CD4-positive, alpha-beta T cell treated with Interferon alpha-2 for 1 hour (primary cell): ENCODE results near the gene SNED1.

Experiments
- DNase-seq, 2 donors: peaks; one replicate each; pipeline ENCODE4 v3.0.0-alpha.2; 2020 to 2022

The SNED1 gene

DNA sequence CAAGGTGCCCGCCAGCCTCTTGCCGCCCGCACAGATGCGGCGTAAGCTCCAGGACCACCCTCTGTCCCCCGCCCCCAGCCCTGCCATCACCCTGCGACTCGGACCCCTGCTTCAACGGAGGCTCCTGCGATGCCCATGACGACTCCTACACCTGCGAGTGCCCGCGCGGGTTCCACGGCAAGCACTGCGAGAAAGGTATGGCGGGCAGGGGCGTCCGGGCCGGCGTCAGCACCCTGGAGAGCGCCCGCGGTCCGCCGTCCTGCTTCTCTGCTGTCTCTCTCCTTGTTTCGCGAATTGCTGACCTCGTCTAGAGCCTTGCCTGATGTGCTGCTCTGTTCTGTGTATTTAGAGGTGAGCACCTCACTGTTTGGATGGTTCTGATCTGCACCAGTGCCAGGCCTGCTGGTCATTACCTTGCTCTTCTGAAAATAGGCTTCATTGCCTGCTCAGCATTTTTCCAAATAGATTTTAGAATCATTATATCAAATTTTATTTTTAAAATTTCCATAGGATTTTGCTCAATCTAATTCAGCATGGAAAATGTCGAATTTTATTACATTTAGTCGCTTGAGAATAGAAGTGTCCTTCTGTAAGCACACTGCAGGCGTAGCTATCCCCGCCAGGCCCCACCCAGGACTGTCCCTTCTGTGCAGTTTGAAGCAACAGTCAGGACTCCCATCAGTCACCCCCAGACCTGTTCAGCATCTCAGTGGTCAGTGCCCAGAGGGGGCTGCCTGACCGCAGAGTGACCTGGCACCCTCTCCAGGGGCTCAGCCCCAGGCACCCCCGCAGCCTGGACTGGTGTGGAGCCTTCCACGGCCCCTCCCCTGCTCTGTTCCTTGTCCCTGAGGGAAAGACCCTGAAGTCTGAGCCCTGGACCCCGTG is 51.6 kb downstream of the SNED1 start:
- DNase-seq: no peak

DNA sequence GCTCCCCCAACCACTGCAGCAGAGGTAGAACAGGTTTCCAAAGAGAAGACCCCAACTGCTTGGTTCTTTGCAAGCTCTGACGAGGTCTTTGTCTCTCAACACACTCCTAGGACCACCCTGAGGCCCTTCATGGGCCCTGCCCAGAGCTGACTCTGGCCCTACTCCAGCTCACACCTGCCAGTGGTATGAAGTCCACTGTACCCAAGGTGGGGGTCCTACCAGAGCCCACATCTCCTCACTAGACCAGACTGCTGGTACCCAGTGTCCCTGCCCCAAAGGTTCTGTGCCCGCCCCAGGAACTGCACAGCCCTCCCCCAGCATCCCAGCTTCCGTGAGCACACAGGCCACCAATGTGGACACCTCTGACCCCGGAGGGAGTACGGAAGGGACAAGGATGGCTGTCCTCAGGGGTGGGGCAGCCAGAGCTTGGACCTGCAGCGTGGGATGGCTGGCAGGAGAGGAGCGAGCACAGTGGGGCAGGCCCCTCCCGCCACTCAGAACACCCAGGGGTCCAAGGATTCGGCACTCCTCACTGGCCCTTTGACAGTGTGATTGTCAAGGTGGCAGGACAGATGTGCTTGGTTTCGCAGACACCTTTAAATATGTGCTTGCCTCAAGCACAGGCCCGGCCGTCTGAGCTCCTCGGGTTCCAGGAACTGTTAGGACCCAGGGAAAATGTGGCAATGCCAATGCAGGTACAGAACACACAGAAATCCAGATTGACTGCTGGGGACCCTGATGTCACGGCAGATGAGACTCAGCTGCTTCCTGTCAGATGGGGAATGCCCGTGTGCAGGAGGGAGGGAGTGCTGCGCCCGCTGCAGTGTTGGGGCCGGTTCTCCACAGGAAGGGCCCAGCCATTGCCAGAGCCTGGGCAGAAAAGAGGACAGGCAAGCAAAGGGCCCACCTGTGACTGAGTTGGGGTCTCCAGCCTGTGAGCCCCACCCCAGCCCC is 52.5 kb downstream of the SNED1 start:
- no peak for DNase-seq

DNA sequence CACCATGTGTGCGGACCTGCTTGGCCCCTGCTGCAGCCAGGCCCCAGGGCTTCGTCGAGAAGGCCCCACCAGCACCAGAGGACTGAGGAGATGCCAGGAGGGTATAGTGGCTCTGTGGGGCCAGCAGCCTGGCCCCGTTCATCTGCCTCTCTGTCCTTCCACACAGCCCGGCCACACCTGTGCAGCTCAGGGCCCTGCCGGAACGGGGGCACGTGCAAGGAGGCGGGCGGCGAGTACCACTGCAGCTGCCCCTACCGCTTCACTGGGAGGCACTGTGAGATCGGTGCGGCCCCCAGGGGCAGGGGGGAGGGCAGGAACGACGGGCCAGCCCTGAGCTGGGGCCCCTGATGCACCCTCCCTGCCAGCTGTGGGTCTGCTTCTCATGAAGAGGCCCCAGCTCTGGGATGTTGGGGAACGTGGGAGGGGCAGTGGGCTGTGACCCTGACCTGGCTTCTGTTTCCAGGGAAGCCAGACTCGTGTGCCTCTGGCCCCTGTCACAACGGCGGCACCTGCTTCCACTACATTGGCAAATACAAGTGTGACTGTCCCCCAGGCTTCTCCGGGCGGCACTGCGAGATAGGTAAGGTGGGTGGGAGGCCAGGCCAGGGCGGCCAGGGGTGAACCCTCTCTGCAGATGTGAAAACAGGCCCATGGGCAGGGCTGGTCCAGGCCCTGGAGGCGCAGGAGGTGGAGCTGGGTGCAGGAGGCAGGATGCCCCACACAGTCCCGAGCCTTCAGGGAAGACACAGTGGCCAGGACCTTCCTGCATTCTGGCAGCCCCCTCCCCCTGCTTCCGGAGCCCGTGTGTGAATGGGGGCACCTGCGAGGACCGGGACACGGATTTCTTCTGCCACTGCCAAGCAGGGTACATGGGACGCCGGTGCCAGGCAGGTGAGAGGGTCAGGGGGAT is 53.4 kb downstream of the SNED1 start:
- DNase-seq: no peak

DNA sequence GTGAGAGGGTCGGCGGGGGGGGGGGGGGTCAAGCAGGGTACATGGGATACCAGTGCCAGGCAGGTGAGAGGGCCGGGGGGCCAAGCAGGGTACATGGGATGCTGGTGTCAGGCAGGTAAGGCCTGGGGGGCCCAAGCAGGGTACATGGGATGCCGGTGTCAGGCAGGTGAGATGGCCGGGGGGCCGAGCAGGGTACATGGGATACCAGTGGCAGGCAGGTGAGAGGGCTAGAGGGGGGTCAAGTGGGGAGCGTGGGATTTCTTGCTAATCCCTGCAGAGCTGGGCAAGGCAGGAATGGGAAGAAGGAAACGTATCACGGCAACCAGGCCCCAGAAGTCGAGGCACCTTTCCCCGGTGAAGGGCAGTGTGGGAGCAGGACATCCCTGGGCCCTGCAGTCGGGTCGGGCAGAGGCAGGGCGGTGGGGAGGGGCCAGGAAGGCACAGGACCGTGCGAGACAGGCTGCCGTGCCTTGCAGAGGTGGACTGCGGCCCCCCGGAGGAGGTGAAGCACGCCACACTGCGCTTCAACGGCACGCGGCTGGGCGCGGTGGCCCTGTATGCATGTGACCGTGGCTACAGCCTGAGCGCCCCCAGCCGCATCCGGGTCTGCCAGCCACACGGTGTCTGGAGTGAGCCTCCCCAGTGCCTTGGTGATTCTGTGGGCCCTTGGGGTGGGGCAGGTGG is 54.4 kb downstream of the SNED1 start:
- no peak for DNase-seq

- no peak for DNase-seq
Observed at GRCh38 chr2:241053576-241054251, 55.3 kb downstream of the SNED1 start.

GRCh38 chr2:241061275-241061674 is 62.9 kb downstream of the SNED1 start:
- DNase-seq: no peak

DNA sequence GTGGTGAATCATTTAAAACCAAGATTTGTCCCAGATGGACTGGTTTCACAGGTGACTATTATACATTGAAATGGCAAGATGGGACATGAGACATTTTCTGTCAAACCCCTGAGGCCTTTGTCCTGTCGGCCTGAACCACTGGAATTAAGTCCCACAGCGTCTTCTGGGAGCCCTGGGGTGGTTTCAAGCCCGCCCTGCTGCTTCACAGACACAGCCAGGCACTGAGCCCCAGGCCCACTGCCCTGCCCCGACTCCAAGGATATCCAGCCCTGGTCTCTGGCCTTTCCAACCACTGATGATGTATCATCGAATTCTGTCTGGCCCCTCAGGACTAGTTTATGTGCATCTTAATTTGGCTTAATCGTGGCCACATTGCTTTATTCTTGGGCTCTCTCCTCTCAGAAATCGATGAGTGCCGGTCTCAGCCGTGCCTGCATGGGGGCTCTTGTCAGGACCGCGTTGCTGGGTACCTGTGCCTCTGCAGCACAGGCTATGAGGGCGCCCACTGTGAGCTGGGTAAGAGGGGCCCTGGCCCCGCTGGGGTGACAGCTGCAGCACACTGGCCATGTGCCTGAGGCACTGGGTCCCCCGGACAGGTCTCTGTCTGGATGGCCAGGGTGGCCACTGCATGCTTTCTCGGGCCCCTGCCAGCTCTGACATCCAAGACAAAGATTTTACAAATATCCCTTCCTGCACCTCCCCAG is 64.1 kb downstream of the SNED1 start:
- no peak for DNase-seq

GRCh38 chr2:241063093-241063551 is 64.7 kb downstream of the SNED1 start:
- no peak for DNase-seq

DNA sequence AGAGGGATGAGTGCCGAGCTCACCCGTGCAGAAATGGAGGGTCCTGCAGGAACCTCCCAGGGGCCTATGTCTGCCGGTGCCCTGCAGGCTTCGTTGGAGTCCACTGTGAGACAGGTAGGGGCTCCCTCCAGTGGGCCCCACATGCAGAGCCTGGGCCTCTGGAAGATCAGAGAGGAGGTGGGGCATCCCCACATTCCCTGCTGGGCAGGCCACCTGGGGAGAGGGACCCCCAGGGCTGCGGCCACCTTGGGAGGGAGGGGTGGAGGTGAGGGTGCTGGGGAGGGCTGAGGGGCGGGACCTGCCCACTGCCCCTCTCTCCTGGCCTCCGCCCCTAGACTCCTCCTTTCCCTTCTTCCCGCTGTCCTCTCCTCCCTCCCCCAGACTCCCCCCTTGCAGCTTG is 65.2 kb downstream of the SNED1 start:
- DNase-seq: no peak

DNA sequence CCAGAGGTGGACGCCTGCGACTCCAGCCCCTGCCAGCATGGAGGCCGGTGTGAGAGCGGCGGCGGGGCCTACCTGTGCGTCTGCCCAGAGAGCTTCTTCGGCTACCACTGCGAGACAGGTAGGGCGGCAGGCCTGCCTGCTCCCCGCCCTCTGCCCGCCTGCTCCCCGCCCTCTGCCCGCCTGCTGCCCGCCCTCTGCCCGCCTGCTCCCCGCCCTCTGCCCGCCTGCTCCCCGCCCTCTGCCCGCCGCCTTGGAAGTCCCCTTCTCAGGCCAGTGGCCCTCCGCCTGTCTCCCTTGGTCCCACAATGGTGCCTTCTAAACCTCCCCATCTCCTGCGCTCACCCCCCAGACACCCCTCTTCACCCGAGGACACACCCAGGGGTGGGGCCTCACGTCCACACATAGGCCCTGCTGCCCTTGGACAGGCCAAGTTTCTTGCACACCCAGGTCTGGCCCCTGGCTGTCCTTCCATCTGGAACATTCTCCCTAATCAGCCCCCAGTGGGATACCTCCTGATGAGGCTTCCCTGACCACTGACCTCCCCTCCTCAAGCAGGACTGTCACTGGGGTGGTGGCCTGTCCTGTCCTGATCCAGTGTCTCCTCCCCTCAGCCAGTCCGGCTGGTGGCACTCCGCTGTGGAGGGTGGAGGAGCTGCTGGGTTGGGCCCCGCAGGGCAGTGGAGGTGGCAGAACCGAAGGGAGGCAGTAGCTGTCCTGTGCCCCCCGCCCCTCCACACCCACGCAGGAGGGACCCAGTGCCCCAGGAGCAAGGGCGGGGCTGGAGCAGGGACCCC is 65.8 kb downstream of the SNED1 start:
- DNase-seq: peak; percentile 41 to 64

DNA sequence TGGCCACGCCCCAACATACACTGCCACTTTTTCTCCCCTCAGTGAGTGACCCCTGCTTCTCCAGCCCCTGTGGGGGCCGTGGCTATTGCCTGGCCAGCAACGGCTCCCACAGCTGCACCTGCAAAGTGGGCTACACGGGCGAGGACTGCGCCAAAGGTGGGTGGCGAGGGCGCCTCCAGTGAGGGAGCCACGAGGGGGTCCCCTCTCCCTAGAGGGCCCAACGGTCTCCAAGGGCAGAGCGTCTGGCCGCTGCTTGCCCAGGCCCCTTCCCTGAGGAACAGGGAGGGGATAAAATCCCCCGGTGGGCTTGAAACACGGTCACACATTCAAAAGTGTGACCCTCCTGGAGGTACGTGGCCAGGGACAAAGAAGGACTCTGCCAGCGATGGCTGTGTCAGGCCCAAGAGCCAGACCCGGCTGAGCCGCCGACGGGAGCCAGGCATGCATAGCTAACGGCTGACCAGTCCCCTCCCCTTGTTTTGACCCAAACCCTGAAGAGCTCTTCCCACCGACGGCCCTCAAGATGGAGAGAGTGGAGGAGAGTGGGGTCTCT is 66.5 kb downstream of the SNED1 start:
- no peak for DNase-seq

DNA sequence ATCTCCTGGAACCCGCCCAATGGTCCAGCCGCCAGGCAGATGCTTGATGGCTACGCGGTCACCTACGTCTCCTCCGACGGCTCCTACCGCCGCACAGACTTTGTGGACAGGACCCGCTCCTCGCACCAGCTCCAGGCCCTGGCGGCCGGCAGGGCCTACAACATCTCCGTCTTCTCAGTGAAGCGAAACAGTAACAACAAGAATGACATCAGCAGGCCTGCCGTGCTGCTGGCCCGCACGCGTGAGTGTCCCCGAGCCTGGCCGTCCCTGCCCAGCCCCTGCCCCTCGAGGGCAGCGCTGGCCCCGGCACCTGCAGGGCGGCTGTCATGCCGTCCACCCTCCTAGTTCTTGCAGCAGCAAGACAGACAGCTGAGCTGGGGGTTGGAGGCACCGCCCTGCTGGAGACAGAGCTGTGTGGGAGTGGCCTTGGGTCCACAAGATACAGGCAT is 67.0 kb downstream of the SNED1 start:
- DNase-seq: no peak

DNA sequence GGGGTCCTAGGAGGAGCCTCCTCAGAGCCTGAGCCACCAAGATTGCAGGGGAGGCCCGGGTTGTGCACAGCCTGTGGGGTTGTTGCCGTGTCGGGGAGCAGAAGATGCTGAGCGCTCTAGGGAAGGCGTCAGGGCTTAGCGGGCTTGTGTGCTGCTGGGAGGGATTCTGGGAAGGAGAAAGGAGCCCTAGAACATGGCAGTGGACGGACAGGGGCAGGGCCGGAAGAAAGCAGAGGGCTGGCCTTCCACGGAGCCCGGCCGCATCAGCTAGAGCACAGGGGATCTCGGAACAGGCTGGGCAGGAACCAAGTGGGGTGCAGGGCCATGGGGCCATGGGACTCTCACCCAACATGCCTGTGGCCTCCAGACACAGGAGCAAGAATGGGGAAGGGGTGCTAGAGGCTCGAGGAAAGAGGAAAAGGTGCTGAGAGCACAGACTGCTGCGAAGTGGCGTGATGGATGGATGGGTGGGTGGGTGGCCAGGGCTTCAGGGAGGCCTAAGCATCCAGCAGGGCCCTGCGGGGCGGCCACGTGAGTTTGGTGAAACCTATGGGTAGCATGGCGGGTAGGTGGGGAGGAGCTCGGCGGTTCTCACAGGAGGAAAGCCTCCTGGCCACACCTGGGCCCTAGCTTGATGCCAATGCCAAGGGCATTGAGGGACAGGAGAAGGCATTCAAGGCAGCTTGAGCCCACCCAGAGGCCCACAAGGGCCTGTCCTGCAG is 67.9 kb downstream of the SNED1 start:
- no peak for DNase-seq

DNA sequence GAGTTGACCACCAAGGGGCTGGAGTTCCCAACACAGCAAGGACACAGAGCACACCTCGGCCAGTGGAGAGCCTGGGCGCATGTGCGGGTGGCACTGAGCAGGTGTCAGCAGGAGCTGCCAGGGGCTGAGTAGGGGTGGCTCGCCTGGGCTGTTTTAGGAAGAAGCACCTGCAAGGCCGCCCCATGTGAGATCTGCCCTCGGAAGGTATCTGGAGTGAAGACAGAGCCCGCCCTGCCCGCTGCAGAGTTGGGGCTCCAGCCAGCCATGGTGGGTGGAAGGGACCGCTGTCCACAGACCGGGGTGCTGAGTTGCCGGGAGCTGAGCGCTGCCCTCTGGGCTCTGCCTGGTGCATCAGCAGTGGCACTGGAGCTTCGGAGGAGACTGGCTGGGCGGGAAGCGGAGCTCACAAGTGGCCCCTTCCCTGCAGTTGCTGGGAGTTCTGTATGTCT is 68.5 kb downstream of the SNED1 start:
- no peak for DNase-seq

DNA sequence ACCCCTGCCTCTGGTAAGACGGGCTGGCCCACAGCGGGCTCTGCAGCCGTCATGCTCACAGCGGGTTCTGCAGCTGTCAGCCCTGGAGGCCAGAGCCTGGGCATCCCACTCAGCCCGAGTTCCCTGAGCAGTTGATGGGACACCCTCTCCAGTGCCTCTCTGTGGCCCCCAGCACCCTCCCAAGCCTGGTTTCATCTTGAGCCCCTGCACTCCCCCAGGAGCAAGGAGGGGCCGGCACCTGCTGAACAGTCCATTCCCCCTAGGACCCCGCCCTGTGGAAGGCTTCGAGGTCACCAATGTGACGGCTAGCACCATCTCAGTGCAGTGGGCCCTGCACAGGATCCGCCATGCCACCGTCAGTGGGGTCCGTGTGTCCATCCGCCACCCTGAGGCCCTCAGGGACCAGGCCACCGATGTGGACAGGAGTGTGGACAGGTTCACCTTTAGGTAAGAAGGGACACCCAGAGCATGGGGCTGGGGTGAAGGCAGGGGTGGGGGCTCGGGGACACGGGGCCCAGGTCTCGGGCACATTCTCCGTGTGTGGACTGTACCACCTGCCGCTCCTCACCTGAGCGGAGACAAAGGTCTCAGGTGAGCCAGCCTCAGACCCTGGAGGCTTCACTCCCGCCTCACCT is 69.2 kb downstream of the SNED1 start:
- no peak for DNase-seq

DNA sequence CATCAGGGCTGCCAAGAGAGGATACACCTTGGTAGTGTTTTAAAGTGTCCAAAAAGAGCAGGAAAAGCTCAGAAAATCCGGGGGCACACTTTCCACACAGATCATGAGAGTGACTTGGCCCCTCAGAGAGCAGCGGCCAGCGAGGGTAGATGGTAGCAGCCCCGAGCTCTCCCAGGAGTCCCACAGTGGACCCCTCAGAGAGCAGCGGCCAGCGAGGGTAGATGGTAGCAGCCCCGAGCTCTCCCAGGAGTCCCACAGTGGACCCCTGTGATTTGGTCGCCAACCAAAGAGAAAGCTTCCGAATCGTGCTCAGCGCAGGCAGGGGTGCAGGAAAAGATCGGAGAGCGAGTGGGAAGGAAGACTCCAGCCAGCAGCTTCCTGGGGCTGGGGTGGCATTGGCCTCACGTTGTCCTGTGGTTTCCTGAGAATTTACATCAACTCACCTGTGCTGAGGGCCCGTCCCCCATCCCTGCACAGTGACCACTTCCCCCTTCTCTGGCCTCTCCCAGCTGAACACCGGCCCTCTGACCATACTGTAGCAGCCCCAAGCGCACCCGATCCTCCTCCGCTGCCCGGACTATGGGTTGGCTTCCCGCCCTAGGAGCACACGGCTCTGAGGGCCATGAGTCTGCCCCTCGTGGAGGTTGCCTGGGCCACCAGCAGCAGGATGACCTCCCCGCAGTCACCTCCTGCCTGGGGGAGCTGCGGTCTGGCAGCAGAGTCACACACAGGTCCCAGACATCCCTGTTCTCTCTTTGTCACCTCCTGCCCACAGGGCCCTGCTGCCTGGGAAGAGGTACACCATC is 69.9 kb downstream of the SNED1 start:
- no peak for DNase-seq
